CD4-positive, alpha-beta T cell treated with Interleukin-21 for 1 hour (primary cell): Measurements from ENCODE around the gene DRAXIN.

Experiments
- DNase-seq: peaks from one replicate; pipeline ENCODE4 v3.0.0-alpha.2; 2020

The DRAXIN gene

GRCh38 chr1:11691302-11691914, at the start of gene DRAXIN:
Gene DRAXIN, plus strand, starts transcription at chr1:11691710. Its CDS starts 14,549 bp downstream, at chr1:11706259.
- no peak for DNase-seq

GRCh38 chr1:11641776-11642305, 49.7 kb upstream of the DRAXIN start:
- DNase-seq = no peak

- peak; percentile 77 for DNase-seq
These were observed 49.0 kb upstream of the DRAXIN start for GRCh38 chr1:11642418-11643017.

GRCh38 chr1:11643782-11644181, 47.7 kb upstream of the DRAXIN start:
- DNase-seq = no peak

GRCh38 chr1:11645270-11645669, 46.2 kb upstream of the DRAXIN start:
- DNase-seq = no peak

GRCh38 chr1:11645670-11646265, 45.7 kb upstream of the DRAXIN start:
- peak; percentile 81 for DNase-seq

GRCh38 chr1:11646317-11646716, 45.2 kb upstream of the DRAXIN start:
- no peak for DNase-seq

- DNase-seq = no peak
These were observed 44.2 kb upstream of the DRAXIN start for GRCh38 chr1:11647333-11647732.

- no peak for DNase-seq
These were observed 43.5 kb upstream of the DRAXIN start for GRCh38 chr1:11648039-11648438.

GRCh38 chr1:11648732-11649158, 42.8 kb upstream of the DRAXIN start:
- peak; percentile 42 for DNase-seq

GRCh38 chr1:11649237-11649623, 42.3 kb upstream of the DRAXIN start:
- DNase-seq = no peak

GRCh38 chr1:11649624-11650330, 41.7 kb upstream of the DRAXIN start:
- DNase-seq = no peak

GRCh38 chr1:11650331-11650991, 41.0 kb upstream of the DRAXIN start:
- peak; percentile 87 for DNase-seq

GRCh38 chr1:11651017-11651416, 40.5 kb upstream of the DRAXIN start:
- no peak for DNase-seq

GRCh38 chr1:11652203-11652780, 39.2 kb upstream of the DRAXIN start:
- DNase-seq = no peak

GRCh38 chr1:11653101-11653860, 38.2 kb upstream of the DRAXIN start:
- DNase-seq = no peak

GRCh38 chr1:11653861-11654136, 37.7 kb upstream of the DRAXIN start:
- DNase-seq = no peak

- DNase-seq = peak; percentile 70
These were observed 37.2 kb upstream of the DRAXIN start, which contains the start of the genes FBXO2 and FBXO44 for GRCh38 chr1:11654137-11654938. Gene FBXO2, minus strand, starts transcription at chr1:11654429. Its CDS starts 89 bp downstream, at chr1:11654340. Gene FBXO44, plus strand, starts transcription at chr1:11654877. Its CDS starts 959 bp downstream, at chr1:11655836.

GRCh38 chr1:11654939-11655808, 36.3 kb upstream of the DRAXIN start:
- no peak for DNase-seq

- DNase-seq = no peak
These were observed 33.9 kb upstream of the DRAXIN start for GRCh38 chr1:11657654-11658053.
